HL-60 (cell line): ENCODE data around the gene GEMIN4.

Source experiments
- CTCF ChIP-seq: IDR thresholded peaks from one replicate; pipeline ENCODE4 v1.5.1; 2011; ENCODE audit warnings: low read length, control low read depth, inconsistent platforms; ENCODE audit not compliant: insufficient read depth
- GABPA ChIP-seq: IDR thresholded peaks from 2 replicates; pipeline ENCODE4 v1.6.1; 2012; ENCODE audit warnings: low read depth
- POLR2AphosphoS5 ChIP-seq: IDR thresholded peaks from 2 replicates; pipeline ENCODE4 v1.6.1; 2012; ENCODE audit warnings: low read depth
- REST ChIP-seq: IDR thresholded peaks from 2 replicates; pipeline ENCODE4 v1.6.1; 2012; ENCODE audit warnings: low read depth; ENCODE audit not compliant: insufficient replicate concordance
- SPI1 ChIP-seq: IDR thresholded peaks from 2 replicates; pipeline ENCODE4 v1.6.1; 2012; ENCODE audit warnings: low read depth, mild to moderate bottlenecking, borderline replicate concordance

GRCh38 chr17:733743-734142, 18.3 kb downstream of the GEMIN4 start:
- TF ChIP-seq CTCF = no peak
- no peak for TF ChIP-seq POLR2AphosphoS5
- TF ChIP-seq REST = no peak
- no peak for TF ChIP-seq SPI1
- TF ChIP-seq GABPA = no peak
